HS-5 (cell line): ENCODE measurements around the gene TRIM28.
"Not testable (repeated sequence)": the region's sequence is repeated elsewhere in the genome, so short reads cannot be mapped to it uniquely, and the experiment has no call there.

Experiments
- DNase-seq: peaks from one replicate; pipeline ENCODE4 v3.0.0-alpha.2; 2012; ENCODE audit warnings: low read depth

TRIM28 gene

DNA sequence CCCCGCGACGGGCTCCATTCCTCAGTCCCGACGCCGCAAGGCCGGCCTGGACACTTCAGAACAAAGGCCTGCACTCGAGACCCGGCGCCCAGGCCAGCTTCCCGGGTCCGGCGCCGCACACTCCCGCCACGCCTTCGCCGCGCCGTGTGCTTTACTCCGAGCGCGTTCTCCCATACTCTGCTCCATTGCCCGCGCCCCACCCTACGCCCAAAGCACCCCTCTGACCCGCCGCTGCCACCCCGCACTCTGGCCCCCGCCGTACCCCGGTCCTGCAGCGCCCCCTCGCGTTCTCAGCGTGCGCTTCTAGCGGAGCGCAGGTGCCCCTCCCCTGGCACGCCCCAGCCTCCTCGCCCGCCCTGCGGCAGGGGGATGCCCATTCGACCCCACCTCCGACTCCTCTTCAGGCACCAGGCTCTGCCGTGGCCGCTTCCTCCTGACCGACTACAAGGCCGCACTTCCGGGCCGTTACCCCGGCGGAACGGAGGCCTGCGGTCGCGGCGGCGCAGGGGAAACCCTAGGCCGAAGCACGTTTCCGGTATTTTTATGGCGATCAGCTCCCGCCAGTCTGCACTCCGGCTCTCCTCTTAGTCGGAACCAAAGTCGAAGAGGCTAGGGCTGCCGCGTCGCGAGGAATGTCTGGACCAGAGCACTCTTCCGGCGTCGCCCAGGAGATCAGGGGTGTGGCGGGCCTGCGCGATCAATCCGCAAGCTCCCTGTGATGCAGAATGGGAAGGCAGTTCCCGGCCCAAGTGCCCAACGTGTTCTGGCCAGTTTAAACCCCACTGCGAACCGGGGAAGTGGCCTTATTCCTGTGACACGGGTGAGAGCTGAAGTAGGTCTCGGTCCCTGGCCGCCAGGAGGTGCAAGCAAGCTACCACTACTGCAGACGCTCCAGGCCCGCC is 24.3 kb upstream of the TRIM28 start, which contains the start of gene ZBTB45:
Gene ZBTB45 (minus strand): TSS at position 456 of the 902 bp plus-strand sequence. CDS start 2,137 bp downstream, outside the sequence.
- peak; percentile 65 for DNase-seq

DNA sequence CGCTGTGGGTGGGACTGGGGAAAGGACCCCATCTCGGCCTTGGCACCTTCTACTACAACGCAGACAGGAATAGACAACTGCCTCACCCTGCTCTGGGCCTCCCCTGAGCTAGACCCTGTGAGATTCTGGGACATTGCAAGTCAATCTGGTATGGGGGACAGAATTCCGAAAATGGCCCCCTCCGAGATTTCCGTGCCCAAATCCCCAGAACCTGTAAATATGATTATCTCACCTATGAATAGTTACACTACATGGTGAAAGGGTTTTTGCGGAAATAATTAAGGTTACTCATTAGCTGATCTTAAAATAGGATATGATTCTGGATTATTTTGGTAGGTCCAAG is 23.6 kb upstream of the TRIM28 start:
- no peak for DNase-seq

DNA sequence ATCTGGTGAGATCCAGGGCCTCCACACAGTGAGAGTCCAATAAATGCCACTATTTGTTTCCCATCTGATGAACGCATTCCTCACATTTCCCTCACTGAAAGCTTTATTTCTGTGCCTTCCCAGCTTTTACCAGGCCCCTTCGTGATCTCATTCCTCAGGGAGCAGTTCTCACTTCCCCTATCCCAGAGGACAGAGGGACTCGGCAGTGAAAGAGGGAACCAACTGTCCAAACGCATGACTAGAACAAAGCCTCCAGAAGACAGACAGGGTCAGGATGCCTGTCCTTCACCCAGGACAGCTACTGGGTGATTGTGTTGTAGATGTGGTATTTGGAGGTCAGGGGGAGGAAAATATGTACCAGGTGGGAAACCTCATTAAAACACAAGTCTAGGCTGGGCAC is 22.2 kb upstream of the TRIM28 start:
- no peak for DNase-seq

DNA sequence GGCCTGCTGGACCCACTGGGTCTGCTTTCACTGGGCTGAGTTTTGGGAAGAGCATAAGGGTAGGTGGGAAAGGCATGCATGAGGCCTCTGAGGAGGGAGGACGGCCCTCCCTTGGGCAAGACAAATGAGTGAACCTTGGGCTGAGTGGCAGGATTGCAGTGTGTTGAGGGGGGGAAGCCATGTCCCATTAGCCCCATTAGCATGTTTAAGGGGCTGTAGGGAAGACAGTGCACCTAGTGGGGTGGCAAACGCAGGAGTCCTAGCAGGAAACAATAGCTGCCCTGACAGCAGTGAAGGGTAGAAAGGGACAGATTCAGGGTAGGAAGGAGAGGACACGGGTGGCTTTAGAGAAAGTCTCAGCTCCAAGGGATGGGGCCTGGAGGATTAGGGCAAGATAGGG is 21.2 kb upstream of the TRIM28 start:
- no peak for DNase-seq

DNA sequence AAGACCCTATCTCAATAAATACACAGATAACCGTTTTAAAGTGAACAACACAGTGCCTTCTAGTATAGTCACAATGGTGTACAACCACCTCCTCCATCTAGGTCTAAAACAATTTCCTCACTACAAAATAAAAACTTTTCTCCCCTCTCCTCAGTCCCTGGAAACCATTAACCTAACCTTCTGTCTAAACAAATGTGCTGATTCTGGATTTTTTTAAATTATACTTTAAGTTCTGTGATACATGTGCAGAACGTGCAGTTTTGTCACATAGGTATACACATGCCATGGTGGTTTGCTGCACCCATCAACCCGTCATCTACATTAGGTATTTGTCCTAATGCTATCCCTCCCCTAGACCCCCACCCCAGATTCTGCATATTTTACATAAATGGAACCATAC is 14.5 kb upstream of the TRIM28 start:
- DNase-seq, result no peak

DNA sequence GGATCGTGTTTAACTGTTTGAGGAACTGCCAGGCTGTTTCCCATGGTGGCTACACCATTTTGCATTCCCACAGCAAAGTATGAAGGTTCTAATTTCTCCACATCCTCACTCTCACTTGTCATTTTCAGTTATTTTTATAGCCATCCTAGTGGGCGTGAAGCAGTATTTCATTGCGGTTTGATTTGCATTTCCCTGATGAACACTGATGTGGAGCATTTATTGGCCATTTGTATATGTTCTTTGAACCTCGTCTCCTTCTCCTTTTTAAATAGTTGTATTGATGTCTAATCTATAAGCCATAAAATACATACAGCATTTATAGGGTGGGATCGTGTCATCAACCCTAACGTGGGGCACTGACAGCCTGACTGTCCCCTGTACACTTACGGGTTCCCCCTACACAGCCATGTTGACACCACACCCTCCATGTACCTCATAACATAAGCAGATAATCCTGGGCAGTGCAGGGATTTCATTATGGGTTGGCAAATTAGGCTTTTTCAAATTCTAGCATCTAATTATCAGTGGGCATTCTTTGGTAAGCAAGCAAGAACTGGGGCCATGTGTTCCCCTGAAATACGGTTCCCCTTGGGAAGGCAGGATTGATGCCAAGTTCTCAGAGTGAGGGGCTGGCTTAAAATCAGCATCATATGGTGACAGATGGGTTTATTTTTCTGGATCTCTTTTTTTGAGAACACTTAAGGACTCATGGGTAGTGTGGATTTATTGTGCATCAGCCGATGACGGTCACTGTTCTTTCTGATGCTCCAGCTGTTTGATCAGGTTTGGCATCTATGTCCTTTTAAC is 12.6 kb upstream of the TRIM28 start:
- no peak for DNase-seq

DNA sequence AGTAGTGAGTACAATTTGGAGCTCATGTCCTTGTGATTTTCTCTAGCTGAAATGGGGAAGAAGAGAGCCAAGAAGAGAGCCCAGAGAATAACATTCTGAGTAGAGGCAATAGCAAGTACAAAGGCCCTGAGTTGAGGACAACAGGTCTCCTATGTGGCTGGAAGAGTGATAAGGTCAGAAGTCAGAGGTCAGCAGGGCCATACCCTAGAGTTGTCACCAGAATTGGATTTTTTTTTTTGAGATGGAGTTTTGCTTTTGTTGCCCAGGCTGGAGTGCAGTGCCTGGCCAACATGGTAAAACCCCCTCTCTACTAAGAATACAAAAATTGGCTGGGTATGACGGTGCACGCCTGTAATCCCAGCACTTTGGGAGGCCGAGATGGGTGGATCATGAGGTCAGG is 8.0 kb upstream of the TRIM28 start:
- no peak for DNase-seq

DNA sequence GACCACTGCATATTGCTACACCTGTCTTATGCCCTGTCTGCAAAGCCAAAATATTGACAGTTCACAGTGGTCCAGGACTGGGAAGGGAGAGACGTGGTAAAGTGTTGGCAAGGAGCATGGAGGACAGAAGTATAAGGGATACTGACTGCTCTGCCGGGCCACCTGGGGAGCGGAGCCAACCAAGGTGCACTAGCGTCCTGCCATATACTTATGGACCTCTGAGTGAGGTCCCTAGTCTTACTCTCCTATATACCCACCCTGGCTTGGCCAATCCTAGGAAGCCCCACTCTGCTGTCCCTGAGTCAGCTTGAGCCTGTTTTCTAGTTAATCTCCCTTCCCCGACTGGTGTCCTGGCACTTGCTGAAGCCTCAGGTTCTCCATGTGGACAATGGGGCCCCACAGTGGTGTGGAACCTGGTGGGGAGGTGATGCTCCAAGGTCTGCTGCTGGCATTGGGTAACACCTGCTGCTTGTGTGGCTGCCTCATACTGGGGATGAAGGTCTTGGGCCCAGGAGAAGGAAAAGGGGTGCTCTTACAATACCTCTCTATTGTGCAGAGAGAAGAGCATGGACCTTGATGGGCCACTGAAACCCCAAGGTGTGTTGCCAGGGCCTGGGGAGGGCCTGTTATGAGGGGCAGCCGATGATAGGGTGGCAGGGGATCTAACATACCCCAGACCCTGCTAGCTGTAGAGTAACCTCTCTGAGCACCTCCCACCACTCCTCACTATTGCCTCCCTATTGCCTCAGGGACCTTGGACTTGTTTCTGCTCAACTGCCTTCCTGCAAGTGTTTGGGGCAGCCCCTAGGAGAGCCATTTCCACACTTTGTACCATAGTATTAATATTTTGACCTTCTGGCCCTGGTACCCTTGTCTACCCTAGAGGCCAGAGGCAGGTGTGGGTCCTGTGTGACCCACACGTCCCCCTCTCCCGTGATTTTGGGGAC is 6.7 kb upstream of the TRIM28 start:
- DNase-seq, result no peak

DNA sequence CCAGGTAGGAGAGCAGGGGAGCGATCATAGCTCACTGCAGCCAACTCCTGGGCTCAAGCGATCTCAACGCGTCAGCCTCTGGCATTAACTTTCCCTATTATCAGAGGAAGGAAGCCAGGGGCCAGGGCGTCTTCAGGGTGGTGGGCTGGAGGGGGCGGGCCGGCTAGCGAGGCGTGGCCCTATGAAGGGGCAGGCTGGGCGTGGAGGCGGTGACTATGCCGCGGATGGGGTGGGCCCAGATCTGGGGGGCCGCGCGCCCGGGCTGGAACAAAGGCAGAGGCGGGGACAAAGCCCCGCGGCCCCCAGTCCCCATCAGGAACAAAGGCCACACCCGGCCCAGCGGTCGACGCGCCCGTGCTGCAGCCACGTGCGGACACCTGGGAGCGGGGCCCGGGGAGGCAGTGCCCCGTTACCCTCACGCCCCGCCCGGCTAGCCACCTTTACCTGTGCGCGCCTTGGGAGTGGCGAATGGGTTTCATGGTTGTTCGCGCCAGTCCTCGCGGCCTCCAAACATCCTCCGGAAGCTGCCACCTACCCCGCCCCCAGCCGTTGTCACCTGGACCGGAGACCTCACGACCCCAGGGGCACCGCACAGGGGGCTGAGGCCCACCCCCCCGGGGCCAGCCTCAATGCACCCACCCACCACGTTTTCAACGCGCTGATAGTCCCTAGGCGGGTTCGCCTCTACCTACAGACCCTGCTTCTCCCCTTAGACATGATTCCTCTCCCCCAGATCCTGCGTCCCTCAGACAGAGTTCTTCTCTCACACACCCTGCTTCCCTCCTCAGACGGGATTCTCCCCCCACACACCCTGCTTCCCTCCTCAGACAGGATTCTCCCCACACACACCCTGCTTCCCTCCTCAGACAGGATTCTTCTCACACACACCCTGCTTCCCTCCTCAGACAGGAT is 5.4 kb upstream of the TRIM28 start:
- no peak for DNase-seq

DNA sequence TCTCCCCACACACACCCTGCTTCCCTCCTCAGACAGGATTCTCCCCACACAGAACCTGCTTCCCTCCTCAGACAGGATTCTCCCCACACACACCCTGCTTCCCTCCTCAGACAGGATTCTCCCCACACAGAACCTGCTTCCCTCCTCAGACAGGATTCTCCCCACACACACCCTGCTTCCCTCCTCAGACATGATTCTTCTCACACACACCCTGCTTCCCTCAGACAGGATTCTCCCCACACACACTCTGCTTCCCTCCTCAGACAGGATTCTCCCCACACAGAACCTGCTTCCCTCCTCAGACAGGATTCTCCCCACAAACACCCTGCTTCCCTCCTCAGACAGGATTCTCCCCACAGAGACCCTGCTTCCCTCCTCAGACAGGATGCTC is 4.7 kb upstream of the TRIM28 start:
- not testable (repeated sequence) for DNase-seq

DNA sequence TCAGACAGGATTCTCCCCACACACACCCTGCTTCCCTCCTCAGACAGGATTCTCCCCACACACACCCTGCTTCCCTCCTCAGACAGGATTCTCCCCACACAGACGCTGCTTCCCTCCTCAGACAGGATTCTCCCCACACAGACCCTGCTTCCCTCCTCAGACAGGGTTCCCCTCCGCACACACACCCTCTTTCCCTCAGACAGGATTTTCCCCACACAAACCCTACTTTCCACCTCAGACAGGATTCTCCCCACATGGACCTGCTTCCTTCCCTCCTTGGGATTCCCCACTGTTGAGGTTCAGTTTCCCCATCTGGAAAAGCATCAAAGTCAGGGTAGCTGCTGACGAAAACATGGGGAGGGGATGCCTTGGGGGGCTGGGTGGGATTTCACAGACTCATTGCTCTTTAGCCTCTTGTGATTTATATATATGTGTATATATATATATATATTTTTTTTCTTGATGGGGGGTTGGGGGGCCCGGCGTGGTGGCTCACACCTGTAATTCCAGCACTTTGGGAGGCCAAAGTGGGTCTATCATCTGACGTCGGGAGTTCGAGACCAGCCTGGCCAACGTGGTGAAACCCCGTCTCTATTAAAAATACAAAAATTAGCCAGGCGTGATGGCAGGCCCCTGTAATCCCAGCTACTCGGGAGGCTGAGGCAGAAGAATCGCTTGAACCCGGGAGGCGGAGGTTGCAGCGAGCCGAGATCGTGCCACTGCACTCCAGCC is 1.1 kb upstream of the TRIM28 start:
- not testable (repeated sequence) for DNase-seq

DNA sequence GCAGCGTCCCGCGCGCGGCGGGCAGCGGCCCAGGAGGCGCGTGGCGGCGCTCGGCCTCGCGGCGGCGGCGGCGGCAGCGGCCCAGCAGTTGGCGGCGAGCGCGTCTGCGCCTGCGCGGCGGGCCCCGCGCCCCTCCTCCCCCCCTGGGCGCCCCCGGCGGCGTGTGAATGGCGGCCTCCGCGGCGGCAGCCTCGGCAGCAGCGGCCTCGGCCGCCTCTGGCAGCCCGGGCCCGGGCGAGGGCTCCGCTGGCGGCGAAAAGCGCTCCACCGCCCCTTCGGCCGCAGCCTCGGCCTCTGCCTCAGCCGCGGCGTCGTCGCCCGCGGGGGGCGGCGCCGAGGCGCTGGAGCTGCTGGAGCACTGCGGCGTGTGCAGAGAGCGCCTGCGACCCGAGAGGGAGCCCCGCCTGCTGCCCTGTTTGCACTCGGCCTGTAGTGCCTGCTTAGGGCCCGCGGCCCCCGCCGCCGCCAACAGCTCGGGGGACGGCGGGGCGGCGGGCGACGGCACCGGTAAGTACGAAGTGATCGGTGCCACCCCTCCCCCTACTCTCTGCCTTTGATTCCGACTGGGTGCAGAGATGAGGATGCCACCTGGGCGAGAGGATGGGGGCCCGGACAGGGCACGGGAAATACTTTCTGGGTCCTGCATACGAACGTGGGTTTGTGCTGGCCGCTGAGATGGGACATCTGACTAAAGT is 874 bp downstream of the TRIM28 start:
- no peak for DNase-seq

DNA sequence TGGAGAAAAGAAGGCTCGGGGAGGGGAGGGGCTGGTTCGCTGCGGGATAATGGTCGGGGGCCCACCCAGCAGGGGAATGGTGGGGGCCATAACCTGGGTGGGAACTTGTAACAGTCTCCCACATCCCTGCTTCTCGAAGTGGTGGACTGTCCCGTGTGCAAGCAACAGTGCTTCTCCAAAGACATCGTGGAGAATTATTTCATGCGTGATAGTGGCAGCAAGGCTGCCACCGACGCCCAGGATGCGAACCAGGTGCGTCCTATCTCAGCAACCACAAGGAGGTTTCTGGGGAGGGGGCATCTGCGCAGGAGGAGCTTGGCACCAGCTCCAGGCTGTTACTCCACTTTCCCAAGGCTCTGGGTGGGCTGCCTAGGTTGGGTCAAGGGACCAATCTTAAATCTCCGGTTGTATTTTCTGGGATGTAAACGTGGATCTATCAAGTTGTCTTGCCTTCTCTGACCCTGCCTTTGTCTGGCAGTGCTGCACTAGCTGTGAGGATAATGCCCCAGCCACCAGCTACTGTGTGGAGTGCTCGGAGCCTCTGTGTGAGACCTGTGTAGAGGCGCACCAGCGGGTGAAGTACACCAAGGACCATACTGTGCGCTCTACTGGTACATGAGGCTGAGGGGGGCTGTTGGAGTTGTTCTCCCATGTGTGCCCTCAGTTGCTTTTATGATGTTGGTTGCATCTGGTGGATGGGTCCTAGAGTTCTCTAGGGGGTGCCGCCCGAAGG is 1.6 kb downstream of the TRIM28 start:
- no peak for DNase-seq

DNA sequence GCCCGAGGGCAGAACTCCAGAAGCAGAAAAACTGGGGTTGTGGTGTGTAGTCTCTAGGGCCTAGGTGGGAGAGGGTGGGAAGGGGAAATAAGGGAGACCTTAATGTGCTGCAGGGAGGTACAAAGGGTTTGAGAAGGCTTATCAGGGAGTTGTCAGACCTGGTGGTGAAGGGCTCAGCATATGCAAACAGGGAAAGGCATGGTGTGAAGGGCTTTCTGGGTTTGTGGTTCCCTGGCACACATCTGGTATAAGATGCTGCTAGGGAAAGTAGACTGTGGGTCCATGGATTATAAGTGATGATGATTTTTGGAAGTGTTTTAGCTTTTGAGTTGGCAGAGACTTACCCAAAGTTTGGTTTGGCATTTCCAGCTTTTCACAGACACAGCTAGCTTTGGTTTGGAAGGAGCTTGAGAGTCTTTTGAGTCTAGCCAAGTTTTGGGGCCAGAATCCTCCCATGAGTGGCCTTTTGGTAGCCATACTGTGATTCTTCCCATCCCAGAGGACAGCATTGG is 2.2 kb downstream of the TRIM28 start:
- no peak for DNase-seq

DNA sequence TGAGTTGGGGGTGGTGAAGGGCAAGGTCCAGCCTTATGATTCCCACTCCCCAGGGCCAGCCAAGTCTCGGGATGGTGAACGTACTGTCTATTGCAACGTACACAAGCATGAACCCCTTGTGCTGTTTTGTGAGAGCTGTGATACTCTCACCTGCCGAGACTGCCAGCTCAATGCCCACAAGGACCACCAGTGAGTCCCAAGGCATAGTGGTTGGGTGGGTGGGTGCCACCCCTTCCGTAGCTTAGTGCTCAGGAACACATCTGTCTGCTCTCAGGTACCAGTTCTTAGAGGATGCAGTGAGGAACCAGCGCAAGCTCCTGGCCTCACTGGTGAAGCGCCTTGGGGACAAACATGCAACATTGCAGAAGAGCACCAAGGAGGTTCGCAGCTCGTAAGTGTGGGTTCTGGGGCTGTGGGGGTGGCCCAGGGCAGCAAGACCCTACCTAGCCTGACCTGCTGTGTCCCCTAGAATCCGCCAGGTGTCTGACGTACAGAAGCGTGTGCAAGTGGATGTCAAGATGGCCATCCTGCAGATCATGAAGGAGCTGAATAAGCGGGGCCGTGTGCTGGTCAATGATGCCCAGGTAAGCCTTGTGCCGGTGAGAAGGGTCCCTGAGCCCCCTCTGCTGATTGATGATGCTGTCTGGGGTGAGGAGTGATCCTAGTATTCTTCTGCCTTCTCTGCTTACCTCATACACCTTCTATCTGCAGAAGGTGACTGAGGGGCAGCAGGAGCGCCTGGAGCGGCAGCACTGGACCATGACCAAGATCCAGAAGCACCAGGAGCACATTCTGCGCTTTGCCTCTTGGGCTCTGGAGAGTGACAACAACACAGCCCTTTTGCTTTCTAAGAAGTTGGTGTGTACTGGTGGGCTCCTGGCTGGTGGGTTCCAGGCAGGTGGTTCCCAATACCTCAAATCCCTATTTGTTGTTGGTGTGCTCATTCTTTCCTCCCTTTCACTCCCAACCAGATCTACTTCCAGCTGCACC is 3.8 kb downstream of the TRIM28 start:
- DNase-seq, result no peak

DNA sequence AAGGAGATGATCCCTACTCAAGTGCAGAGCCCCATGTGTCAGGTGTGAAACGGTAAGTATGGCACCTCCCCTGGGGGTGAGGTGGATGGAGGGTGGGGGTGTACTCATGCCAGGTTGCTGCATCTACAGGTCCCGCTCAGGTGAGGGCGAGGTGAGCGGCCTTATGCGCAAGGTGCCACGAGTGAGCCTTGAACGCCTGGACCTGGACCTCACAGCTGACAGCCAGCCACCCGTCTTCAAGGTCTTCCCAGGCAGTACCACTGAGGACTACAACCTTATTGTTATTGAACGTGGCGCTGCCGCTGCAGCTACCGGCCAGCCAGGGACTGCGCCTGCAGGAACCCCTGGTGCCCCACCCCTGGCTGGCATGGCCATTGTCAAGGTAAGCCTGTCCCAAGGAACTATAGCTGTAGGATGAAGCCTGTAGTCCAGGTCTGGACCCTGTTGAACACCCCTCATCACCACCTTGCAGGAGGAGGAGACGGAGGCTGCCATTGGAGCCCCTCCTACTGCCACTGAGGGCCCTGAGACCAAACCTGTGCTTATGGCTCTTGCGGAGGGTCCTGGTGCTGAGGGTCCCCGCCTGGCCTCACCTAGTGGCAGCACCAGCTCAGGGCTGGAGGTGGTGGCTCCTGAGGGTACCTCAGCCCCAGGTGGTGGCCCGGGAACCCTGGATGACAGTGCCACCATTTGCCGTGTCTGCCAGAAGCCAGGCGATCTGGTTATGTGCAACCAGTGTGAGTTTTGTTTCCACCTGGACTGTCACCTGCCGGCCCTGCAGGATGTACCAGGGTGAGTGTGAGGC is 5.2 kb downstream of the TRIM28 start:
- DNase-seq, result no peak
